Hepatocyte (in vitro differentiated cells): Measurements from ENCODE around the gene PLOD1. TPM values are rescaled to one million over a fixed set of nuclear protein-coding genes. Genes with fewer than 3 reads are reported as not detected.

Experiments used
- DNase-seq: peaks from one replicate; pipeline ENCODE4 v3.0.0-alpha.2; 2016; ENCODE audit warnings: low spot score
- H2AFZ ChIP-seq: fragments of 200-600 bp; sonication (generic); 2 replicates; pipeline ENCODE4 v1.6.0; 2016; ENCODE audit warnings: antibody characterized with exemption, mild to moderate bottlenecking
- H3K27ac ChIP-seq: fragments of 200-600 bp; sonication (generic); 2 replicates; pipeline ENCODE4 v1.5.1; 2016; ENCODE audit warnings: mild to moderate bottlenecking
- H3K27me3 ChIP-seq: fragments of 200-600 bp; sonication (generic); 2 replicates; pipeline ENCODE4 v1.6.1; 2016
- H3K36me3 ChIP-seq: fragments of 200-600 bp; sonication (generic); replicated peaks from 2 replicates; pipeline ENCODE4 v1.5.1; 2016; ENCODE audit warnings: low read depth; ENCODE audit not compliant: insufficient read depth
- H3K4me1 ChIP-seq: fragments of 200-600 bp; sonication (generic); 2 replicates; pipeline ENCODE4 v1.5.1; 2016; ENCODE audit warnings: mild to moderate bottlenecking, moderate library complexity; ENCODE audit not compliant: insufficient read depth
- H3K4me2 ChIP-seq: fragments of 200-600 bp; sonication (generic); 2 replicates; pipeline ENCODE4 v1.6.0; 2016
- H3K4me3 ChIP-seq: fragments of 200-600 bp; sonication (generic); 2 replicates; pipeline ENCODE4 v1.5.1; 2016; ENCODE audit warnings: mild to moderate bottlenecking
- H3K79me2 ChIP-seq: fragments of 200-600 bp; sonication (generic); 2 replicates; pipeline ENCODE4 v1.6.0; 2017; ENCODE audit warnings: mild to moderate bottlenecking
- H3K9me2 ChIP-seq: fragments of 200-600 bp; sonication (generic); replicated peaks from 2 replicates; pipeline ENCODE4 v1.6.0; 2017; ENCODE audit warnings: mild to moderate bottlenecking; ENCODE audit not compliant: insufficient read depth
- H3K9me3 ChIP-seq: fragments of 200-600 bp; sonication (generic); 2 replicates; pipeline ENCODE4 v1.5.1; 2016; ENCODE audit warnings: low read depth, mild to moderate bottlenecking
- H4K20me1 ChIP-seq: fragments of 200-600 bp; sonication (generic); 2 replicates; pipeline ENCODE4 v1.6.0; 2016; ENCODE audit warnings: mild to moderate bottlenecking; ENCODE audit not compliant: insufficient read depth, poor library complexity, severe bottlenecking
- CTCF ChIP-seq: fragments of 200-600 bp; sonication (generic); IDR thresholded peaks from 2 replicates; pipeline ENCODE4 v1.5.1; 2016; ENCODE audit warnings: antibody characterized with exemption, mild to moderate bottlenecking; ENCODE audit not compliant: poor library complexity
- EZH2 ChIP-seq: fragments of 200-600 bp; sonication (generic); IDR thresholded peaks from 2 replicates; pipeline ENCODE4 v1.6.1; 2016; ENCODE audit warnings: antibody characterized with exemption, mild to moderate bottlenecking, borderline replicate concordance
- EZH2phosphoT487 ChIP-seq: fragments of 200-600 bp; sonication (generic); IDR thresholded peaks from one replicate; pipeline ENCODE4 v1.6.1; 2018; ENCODE audit warnings: antibody characterized with exemption, mild to moderate bottlenecking, low read depth, moderate library complexity; ENCODE audit not compliant: unreplicated experiment, severe bottlenecking
- WGBS: methylation state at CpG from one replicate; pipeline ENCODE4 v1.1.6; 2016; ENCODE audit warnings: low lambda C conversion rate; ENCODE audit errors: missing lambda C conversion rate; 5-methylcytosine and 5-hydroxymethylcytosine counted together
- polyA plus RNA-seq: library from polyadenylated mRNA; unstranded; fragments of >200 nt; fragmentation: Nextera tagmentation; extraction: Ambion mirVana; gene quantifications from 2 replicates; pipeline ENCODE4 v1.2.1, GENCODE V29; 2016
- total RNA-seq: library from RNA; depleted of rRNA; stranded (reverse); fragments of >200 nt; gene quantifications from 2 replicates; pipeline ENCODE4 v1.2.3, GENCODE V29; 2014

The PLOD1 gene
- total and polyA plus RNA-seq, 2 experiments from 2014 or later = 184 to 200 TPM

- peaks cover 25% of the 10 kb centered on the region for H3K79me2 ChIP-seq
- no peaks in the 10 kb centered on the region for H3K36me3 ChIP-seq
- no peak for DNase-seq
- TF ChIP-seq EZH2 (no peak), CTCF (no peak), EZH2phosphoT487 (no peak)
- no peaks in the 10 kb centered on the region for H3K4me1 ChIP-seq
- no peak overlapping the region for H3K27ac ChIP-seq
- H3K4me2 ChIP-seq = no peak overlapping the region
- no peaks in the 10 kb centered on the region for H3K27me3 ChIP-seq
- no peaks in the 10 kb centered on the region for H4K20me1 ChIP-seq
- no peaks in the 10 kb centered on the region for H3K9me2 ChIP-seq
- no peaks in the 10 kb centered on the region for H3K9me3 ChIP-seq
- H2AFZ ChIP-seq = no peak overlapping the region
- no peak overlapping the region for H3K4me3 ChIP-seq
- WGBS = 87% methylated on average over 16 of the region's 16 CpGs
Observed at GRCh38 chr1:11991969-11992676, 57.6 kb downstream of the PLOD1 start.

DNA sequence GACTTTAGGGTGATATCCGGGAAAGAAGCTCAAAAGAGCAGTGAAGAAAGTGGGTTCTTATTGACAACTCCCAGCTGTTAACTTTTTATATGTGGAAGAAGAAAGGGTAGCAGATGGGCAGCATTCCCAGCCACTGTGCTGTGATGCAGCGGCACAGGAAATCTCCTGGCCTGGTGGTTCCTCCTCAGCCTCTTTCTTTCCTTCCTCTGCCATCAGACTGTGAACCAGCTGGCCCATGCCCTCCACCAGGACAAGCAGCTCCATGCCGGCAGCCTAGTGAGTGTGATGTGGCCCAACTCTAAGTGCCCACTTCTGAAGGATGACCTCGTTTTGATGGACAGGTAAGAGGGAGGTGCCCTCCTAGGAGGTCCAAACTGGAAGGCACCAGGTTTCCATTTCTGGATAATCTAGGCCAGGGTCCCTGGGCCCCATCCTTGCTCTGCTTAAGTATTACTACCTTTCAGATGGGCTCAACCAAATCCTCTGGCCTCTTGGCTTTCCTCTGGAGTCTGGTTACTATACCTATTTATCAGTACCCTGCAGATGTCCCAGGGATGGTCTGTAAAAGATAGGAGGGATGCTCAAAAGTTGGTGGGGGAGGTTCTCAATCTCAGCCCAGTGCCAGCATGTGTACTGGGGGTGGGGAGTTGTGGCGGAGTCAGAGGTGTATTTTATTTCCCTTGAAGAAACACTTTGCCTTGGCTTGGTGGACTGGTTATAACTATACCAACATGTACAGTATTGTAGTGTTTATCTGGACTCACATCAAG is 62.7 kb downstream of the PLOD1 start:
- Histone ChIP-seq H2AFZ (no peak overlapping the region), H3K4me3 (no peak overlapping the region), H3K79me2 (no peaks in the 10 kb centered on the region), H3K9me2 (no peaks in the 10 kb centered on the region), H3K27ac (no peak overlapping the region), H3K4me2 (no peak overlapping the region), H3K9me3 (no peaks in the 10 kb centered on the region), H3K4me1 (no peaks in the 10 kb centered on the region), H4K20me1 (no peaks in the 10 kb centered on the region), H3K36me3 (no peaks in the 10 kb centered on the region), H3K27me3 (no peaks in the 10 kb centered on the region)
- 94% methylated on average over 5 of the region's 5 CpGs for WGBS
- no peak for DNase-seq
- TF ChIP-seq EZH2phosphoT487 (no peak), EZH2 (no peak), CTCF (no peak)

DNA sequence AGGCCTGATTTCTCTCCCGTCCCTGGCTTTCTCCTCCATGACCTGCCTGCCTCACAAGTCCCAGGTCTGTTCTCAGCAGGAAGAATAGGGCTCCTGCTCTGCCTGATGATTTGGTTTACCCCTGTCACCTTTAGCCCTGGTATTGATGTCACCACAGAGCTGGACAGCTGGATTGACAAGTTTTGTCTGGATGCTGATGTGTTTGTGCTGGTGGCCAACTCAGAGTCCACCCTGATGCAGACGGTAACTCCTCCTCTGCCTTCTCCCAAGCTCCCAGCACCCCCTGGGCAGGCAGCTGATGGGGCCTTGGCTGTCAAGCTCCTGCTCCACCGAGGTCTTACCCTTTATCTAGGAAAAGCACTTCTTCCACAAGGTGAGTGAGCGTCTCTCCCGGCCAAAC is 64.1 kb downstream of the PLOD1 start:
- TF ChIP-seq EZH2 = no peak
- no peak for TF ChIP-seq EZH2phosphoT487
- TF ChIP-seq CTCF = no peak
- H4K20me1 ChIP-seq = no peaks in the 10 kb centered on the region
- H3K9me3 ChIP-seq = no peaks in the 10 kb centered on the region
- no peak overlapping the region for H3K27ac ChIP-seq
- WGBS = 81% methylated on average over 5 of the region's 5 CpGs
- no peak overlapping the region for H3K4me3 ChIP-seq
- H2AFZ ChIP-seq = no peak overlapping the region
- no peaks in the 10 kb centered on the region for H3K27me3 ChIP-seq
- H3K79me2 ChIP-seq = no peaks in the 10 kb centered on the region
- no peak for DNase-seq
- H3K4me2 ChIP-seq = no peak overlapping the region
- no peaks in the 10 kb centered on the region for H3K4me1 ChIP-seq
- H3K9me2 ChIP-seq = no peaks in the 10 kb centered on the region
- H3K36me3 ChIP-seq = no peaks in the 10 kb centered on the region
